Kidney capillary endothelial cell (primary cell): Measurements from ENCODE around the gene MBD3L2B.
A peak's percentile ranks its signal among the peaks of the same experiment; 100 is the strongest.
"Not testable (repeated sequence)": the region's sequence is repeated elsewhere in the genome, so short reads cannot be mapped to it uniquely, and the experiment has no call there.

ENCODE experiments used
- DNase-seq: peaks from one replicate; pipeline ENCODE4 v3.0.0-alpha.2; 2018; ENCODE audit warnings: low spot score

The MBD3L2B gene

GRCh38 chr19:7021331-7021730 is at the start of gene MBD3L2B:
Gene MBD3L2B, minus strand, starts transcription at chr19:7021431. Its CDS starts 34 bp downstream, at chr19:7021397.
- not testable (repeated sequence) for DNase-seq

- peak; percentile 13 for DNase-seq
Measured at GRCh38 chr19:7069904-7070226, 48.6 kb upstream of the MBD3L2B start.

DNA sequence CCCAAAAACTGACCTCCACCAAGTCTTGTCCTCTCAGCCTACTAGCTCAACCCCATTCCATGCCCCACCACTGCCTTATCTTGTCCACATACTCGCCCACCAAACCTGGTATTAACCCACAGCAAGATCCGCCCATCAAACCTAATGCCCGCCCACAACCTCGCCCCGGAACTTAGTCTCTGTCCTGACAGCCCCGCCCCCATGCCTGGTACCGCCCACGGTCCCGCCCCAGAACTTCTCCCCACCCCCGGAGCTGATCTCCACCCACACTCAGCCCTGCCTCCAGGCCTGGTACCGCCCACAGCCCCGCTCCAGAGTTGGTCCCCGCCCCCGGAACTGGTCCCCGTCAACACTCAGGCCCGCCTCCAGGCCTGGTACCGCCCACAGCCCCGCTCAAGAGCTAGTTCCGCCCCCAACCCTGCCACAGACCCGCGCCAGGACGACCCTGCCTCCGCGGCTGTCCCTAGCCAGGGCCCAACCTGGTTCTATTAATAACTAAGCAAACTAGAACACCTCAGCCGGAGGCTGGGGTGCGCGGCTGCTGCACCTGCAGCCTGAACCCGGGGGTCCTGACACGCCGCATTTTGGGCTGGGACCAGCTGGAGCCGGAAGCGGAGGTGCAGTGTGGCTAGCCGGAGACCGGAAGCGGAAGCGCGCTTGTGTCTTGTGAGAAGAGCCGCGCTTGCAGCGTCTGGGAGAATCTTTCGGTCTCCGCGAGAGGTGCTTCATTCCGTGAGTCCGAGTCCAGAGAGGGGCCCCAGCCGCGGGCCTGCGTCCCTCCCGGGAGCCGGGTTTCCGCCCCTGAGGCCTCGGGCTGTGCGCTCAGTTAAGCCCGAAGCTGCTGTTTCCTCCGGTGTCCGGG is 48.0 kb upstream of the MBD3L2B start, which contains the start of gene ZNF557:
ZNF557 (plus strand) TSS at position 662 of the 862 bp plus-strand sequence. CDS start 5,372 bp downstream, outside the sequence.
- DNase-seq: peak; percentile 96

- DNase-seq: no peak
Measured at GRCh38 chr19:7068599-7068998, 47.4 kb upstream of the MBD3L2B start.

GRCh38 chr19:7067716-7068115 is 46.5 kb upstream of the MBD3L2B start:
- no peak for DNase-seq

DNA sequence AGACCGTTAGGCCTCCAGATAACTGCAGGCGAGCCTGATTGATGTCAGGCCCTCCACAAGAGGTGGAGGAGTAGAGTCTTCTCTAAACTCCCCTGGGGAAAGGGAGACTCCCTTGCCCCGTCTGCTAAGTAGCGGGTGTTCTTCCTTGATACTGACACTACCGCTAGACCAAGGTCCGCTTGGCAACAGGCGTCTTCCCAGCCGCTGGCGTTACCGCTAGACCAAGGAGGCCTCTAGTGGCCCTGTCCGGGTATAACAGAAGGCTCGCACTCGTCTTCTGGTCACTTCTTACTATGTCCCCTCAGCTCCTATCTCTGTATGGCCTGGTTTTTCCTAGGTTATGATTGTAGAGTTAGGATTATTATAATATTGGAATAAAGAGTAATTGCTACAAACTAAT is 45.9 kb upstream of the MBD3L2B start:
- not testable (repeated sequence) for DNase-seq

DNA sequence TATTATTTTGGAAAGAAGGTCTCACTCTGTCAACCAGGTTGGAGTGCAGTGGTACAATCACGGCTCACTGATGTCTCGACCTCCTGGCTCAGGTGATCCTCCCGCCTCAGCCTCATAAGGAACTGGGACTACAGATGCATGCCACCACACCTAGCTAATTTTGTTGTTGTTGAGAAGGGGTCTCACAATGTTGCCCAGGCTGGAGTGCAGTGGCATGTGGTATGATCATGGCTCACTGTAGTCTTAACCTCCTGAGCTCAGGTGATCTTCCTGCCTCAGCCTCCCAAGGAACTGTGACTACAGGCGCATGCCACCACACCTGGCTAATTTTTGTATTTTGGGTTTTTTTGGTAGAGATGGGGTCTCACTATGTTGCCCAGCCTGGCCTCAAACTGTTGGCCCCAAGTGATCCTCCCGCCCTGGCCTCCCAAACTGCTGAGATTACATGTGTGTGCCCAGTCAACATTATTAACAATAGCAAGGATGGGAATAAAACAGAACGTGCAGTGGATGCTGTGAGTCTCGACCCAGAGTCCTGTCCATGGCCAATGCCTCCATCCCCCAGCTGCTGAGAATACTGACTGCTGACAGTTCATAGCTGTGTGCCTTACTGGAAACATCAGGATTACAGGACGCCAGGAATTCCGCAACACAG is 42.7 kb upstream of the MBD3L2B start:
- no peak for DNase-seq

GRCh38 chr19:7063339-7063738 is 42.1 kb upstream of the MBD3L2B start:
- DNase-seq: no peak

DNA sequence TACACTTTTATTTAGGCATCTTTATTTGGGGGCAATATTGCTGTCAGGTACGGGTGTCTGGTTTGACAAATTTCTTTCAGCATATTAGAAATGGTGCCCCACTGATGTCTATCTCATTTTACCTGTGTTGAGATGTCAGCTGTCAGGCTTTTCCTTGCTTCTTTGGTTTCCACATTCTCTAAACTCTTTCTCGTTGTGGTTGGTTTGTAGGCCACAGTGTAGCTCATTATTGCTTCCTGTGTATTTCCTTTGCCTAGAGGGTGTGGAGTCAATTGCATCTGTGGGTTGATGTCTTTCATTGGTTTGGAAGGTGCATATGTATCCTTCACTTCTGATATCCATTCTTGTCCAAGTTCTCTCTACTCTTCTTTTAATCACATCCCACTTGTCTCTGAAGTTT is 38.7 kb upstream of the MBD3L2B start:
- not testable (repeated sequence) for DNase-seq

DNA sequence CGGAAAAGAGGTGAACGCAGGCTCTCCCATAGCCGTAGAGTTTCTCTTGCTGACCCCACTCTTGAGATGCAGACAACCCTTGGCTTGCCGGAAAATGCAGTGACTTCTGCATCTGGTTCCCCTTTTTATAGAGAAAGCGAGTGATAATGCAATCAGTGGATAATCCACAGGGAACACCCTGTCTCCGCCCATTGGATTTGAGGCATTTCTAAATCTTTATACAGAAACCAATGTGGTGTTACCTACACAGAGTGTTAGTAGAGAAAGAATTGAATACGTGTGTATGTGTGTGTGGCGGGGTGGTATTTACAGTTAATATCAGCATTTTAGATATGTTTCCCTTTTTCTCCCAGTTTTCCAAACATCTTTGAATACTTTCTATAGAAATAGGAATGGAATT is 37.3 kb upstream of the MBD3L2B start, which contains the start of gene MBD3L3:
MBD3L3 (minus strand) TSS at position 101 of the 400 bp plus-strand sequence; CDS start at position 30, 71 bp downstream.
- not testable (repeated sequence) for DNase-seq

GRCh38 chr19:7056371-7056770 is 35.1 kb upstream of the MBD3L2B start:
- DNase-seq: not testable (repeated sequence)

DNA sequence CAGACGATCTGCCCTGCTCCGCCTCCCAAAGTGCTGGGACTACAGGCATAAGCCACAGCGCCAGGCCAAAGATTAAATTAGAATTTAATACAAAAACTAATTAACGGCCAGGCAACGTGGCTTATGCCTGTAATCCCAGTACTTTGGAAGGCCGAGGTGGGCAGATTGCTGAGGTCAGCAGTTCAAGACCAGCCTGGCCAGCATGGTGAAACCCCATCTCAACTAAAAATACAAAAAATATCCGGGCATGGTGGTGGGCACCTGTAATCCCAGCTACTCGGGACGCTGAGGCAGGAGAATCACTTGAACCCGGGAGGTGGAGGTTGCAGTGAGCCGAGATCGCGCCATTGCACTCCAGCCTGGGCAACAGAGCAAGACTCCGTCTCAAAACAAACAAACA is 34.4 kb upstream of the MBD3L2B start:
- DNase-seq: not testable (repeated sequence)

- DNase-seq: not testable (repeated sequence)
Measured at GRCh38 chr19:7054635-7055368, 33.6 kb upstream of the MBD3L2B start.

- not testable (repeated sequence) for DNase-seq
Measured at GRCh38 chr19:7052896-7053295, 31.7 kb upstream of the MBD3L2B start.

- not testable (repeated sequence) for DNase-seq
Measured at GRCh38 chr19:7051421-7051820, 30.2 kb upstream of the MBD3L2B start.

DNA sequence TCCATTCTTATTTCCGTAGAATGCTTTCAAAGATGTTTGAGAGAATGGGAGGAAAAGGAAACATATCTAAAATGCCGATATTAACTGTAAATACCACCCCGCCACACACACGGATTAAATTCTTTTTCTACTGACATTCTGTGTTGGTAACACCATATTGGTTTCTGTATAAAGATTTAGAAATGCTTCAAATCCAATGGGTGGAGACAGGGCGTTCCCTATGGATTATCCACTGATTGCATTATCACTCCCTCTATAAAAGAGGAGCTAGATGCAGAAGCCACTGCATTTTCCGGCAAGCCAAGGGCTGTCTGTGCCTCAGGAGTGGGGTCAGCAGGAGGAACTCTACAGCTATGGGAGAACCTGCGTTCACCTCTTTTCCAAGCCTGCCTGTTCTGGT is 27.8 kb upstream of the MBD3L2B start, which contains the start of gene MBD3L2:
MBD3L2 (plus strand) TSS at position 301 of the 400 bp plus-strand sequence; CDS start at position 354, 53 bp downstream.
- not testable (repeated sequence) for DNase-seq

- not testable (repeated sequence) for DNase-seq
Measured at GRCh38 chr19:7041563-7041962, 20.3 kb upstream of the MBD3L2B start.

DNA sequence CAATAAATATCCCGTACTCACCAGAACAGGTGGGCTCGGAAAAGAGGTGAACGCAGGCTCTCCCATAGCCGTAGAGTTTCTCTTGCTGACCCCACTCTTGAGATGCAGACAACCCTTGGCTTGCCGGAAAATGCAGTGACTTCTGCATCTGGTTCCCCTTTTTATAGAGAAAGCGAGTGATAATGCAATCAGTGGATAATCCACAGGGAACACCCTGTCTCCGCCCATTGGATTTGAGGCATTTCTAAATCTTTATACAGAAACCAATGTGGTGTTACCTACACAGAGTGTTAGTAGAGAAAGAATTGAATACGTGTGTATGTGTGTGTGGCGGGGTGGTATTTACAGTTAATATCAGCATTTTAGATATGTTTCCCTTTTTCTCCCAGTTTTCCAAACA is 18.8 kb upstream of the MBD3L2B start, which contains the start of gene MBD3L4:
MBD3L4 (minus strand) TSS at position 101 of the 400 bp plus-strand sequence; CDS start at position 66, 35 bp downstream.
- not testable (repeated sequence) for DNase-seq

DNA sequence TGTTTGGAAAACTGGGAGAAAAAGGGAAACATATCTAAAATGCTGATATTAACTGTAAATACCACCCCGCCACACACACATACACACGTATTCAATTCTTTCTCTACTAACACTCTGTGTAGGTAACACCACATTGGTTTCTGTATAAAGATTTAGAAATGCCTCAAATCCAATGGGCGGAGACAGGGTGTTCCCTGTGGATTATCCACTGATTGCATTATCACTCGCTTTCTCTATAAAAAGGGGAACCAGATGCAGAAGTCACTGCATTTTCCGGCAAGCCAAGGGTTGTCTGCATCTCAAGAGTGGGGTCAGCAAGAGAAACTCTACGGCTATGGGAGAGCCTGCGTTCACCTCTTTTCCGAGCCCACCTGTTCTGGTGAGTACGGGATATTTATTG is 9.0 kb upstream of the MBD3L2B start, which contains the start of gene MBD3L5:
MBD3L5 (plus strand) TSS at position 301 of the 400 bp plus-strand sequence; CDS start at position 335, 34 bp downstream.
- not testable (repeated sequence) for DNase-seq

- not testable (repeated sequence) for DNase-seq
Measured at GRCh38 chr19:7028790-7029189, 7.6 kb upstream of the MBD3L2B start.

GRCh38 chr19:7018828-7019227 is 2.4 kb downstream of the MBD3L2B start:
- no peak for DNase-seq

DNA sequence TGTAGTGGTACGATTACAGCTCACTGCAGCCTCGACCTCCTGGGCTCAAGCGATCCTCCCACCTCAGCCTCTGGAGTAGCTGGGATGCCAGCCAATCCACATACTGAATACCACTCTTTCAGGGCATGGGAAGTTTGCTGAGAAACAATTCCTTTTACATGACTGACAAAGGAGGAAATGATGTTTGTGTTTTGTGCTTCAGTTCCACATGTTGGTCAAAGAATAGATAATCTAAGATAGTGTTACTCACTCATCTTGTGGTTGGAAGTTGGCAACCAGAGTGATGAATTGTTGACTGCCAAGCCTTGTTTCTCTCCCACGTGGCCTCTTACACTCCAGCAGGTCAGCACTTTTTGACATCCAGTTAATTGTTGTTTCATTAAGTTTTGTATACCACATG is 7.6 kb downstream of the MBD3L2B start:
- no peak for DNase-seq
